Lower leg skin (tissue), 4 donors: ENCODE results near the gene MLLT3. TPM values are rescaled to one million over a fixed set of nuclear protein-coding genes. Genes with fewer than 3 reads are reported as not detected.

ENCODE experiments used
- DNase-seq, 2 donors: peaks; one replicate each; pipeline ENCODE4 v3.0.0-alpha.2; 2019; ENCODE audit warnings: low spot score in 2 of 2
- H3K4me3 ChIP-seq: fragments of 200-600 bp; sonication (generic); 2 replicates; pipeline ENCODE4 v1.5.1; 2017; ENCODE audit warnings: mild to moderate bottlenecking, low read depth; ENCODE audit not compliant: poor library complexity, severe bottlenecking
- CTCF ChIP-seq, 3 donors: fragments of 450-650 bp; IDR thresholded peaks; one replicate each; pipeline ENCODE4 v1.5.1; 2016; ENCODE audit warnings: antibody characterized with exemption in 3 of 3, mild to moderate bottlenecking in 3 of 3, moderate library complexity in 2 of 3
- POLR2A ChIP-seq, 2 donors: fragments of 450-650 bp; IDR thresholded peaks; one replicate each; pipeline ENCODE4 v1.6.1; 2016 to 2017; ENCODE audit warnings: antibody characterized with exemption in 2 of 2, mild to moderate bottlenecking in 1 of 2, moderate library complexity in 1 of 2
- WGBS, 2 donors: methylation state at CpG; one replicate each; pipeline ENCODE4 v1.1.5; 2018; 5-methylcytosine and 5-hydroxymethylcytosine counted together
- intact Hi-C: fragments of 100-400 bp; cut with DNase I; formaldehyde crosslinking; loops from one replicate; pipeline ENCODE4 v1.15.0; 2023; ENCODE audit warnings: low total_unique reads
- total RNA-seq, 4 donors: library from RNA; depleted of rRNA; stranded (reverse); fragments of >200 nt; gene quantifications; one replicate each; pipeline ENCODE4 v1.1.0, GENCODE V29; 2016

The MLLT3 gene
- total RNA-seq, 4 donors from 2014 or later = 10.6 to 15.2 (median 12.5) TPM

- WGBS, 2 donors = 90 to 97% methylated on average over 1 of the region's 1 CpG
- no peak for DNase-seq
- no peak overlapping the region for H3K4me3 ChIP-seq
- TF ChIP-seq POLR2A (IDR thresholded peaks at IDR 0.05) = no peak
- TF ChIP-seq CTCF (IDR thresholded peaks at IDR 0.05) = no peak
- intact Hi-C loops = no loop called here
These were observed 133.6 kb downstream of the MLLT3 start for GRCh38 chr9:20488691-20489090.

DNA sequence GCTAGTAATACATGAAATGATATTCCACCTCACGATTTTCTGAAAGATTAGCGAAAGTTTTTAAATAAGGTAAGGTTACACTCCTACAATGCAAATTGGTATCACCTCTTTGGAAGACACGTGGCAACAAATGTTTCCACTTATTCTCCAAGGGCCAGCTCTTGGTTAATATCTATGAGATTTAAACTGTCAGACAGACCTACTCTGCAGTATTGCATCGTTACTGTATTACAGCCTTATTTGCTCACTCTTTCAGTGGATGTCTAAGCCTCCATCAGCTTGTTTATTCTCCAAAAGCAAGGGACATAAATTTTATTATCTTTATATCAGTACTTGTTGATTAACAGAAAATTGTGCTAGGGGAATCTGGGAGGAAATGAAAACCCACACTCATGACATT is 135.7 kb downstream of the MLLT3 start:
- no peak overlapping the region for H3K4me3 ChIP-seq
- DNase-seq = no peak
- TF ChIP-seq CTCF (IDR thresholded peaks at IDR 0.05) = no peak
- TF ChIP-seq POLR2A (IDR thresholded peaks at IDR 0.05) = no peak
- WGBS, 2 donors = 83 to 86% methylated on average over 4 of the region's 4 CpGs
- intact Hi-C loops = no loop called here

- H3K4me3 ChIP-seq = no peak overlapping the region
- WGBS, 2 donors = 94 to 97% methylated on average over 5 of the region's 5 CpGs
- intact Hi-C loops = no loop called here
- TF ChIP-seq CTCF (IDR thresholded peaks at IDR 0.05) (no peak), POLR2A (IDR thresholded peaks at IDR 0.05) (no peak)
- DNase-seq = no peak
These were observed 140.9 kb downstream of the MLLT3 start for GRCh38 chr9:20481437-20481836.

- WGBS, 2 donors = 79 to 89% methylated on average over 3 of the region's 3 CpGs
- no peak for DNase-seq
- no peak overlapping the region for H3K4me3 ChIP-seq
- intact Hi-C loops = no loop called here
- no peak for TF ChIP-seq CTCF (IDR thresholded peaks at IDR 0.05)
- no peak for TF ChIP-seq POLR2A (IDR thresholded peaks at IDR 0.05)
These were observed 142.1 kb downstream of the MLLT3 start for GRCh38 chr9:20480249-20480648.

- no peak overlapping the region for H3K4me3 ChIP-seq
- TF ChIP-seq CTCF (IDR thresholded peaks at IDR 0.05) = no peak
- TF ChIP-seq POLR2A (IDR thresholded peaks at IDR 0.05) = no peak
- intact Hi-C loops = no loop called here
- DNase-seq = no peak
- 68 to 82% methylated on average over 2 of the region's 2 CpGs for WGBS, 2 donors
These were observed 142.7 kb downstream of the MLLT3 start for GRCh38 chr9:20479419-20480155.

DNA sequence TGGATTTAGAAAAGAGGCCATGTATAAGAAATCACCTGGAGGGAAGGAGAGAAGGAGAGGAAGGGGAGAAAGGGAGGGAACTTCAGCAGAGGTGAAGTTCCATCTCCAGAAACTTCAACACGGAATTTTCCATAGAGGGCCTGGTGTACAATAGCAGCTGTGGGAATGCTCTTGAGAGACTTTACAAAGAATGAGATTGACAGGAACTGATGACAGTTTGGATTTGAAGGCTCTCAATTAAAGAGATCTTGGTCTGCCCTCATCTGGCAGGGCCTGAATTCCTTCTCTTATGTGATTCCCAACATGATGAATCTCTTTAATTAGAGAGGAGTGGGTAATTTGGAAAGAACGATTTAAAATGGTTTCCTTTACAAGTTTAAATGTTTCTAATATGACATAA is 143.5 kb downstream of the MLLT3 start:
- 38 to 45% methylated on average over 2 of the region's 2 CpGs for WGBS, 2 donors
- TF ChIP-seq CTCF (IDR thresholded peaks at IDR 0.05) (no peak), POLR2A (IDR thresholded peaks at IDR 0.05) (no peak)
- no peak for DNase-seq
- H3K4me3 ChIP-seq = no peak overlapping the region
- intact Hi-C loops = no loop called here
